Liver (tissue), 9 donors: Measurements from ENCODE around the gene FHIP2A. TPM values are rescaled to one million over a fixed set of nuclear protein-coding genes. Genes with fewer than 3 reads are reported as not detected.

Source experiments
- DNase-seq: peaks from one replicate; pipeline ENCODE4 v3.0.0-alpha.2; 2017; ENCODE audit warnings: low spot score
- H3K27ac ChIP-seq, 2 donors: one replicate each; pipeline ENCODE4 v1.7.0; 2013; ENCODE audit warnings: inconsistent platforms in 2 of 2, low read length in 2 of 2, control low read depth in 1 of 2, low read depth in 1 of 2, mild to moderate bottlenecking in 1 of 2
- H3K27me3 ChIP-seq, 4 donors: one replicate each; pipeline versions ENCODE4 v1.6.1 to v1.7.0; 2013; ENCODE audit warnings: low read length in 3 of 4, inconsistent platforms in 1 of 4, mild to moderate bottlenecking in 1 of 4, moderate library complexity in 1 of 4; ENCODE audit not compliant: control insufficient read depth in 4 of 4, insufficient read depth in 4 of 4
- H3K36me3 ChIP-seq, 4 donors: one replicate each; pipeline versions ENCODE4 v1.6.1 to v1.7.0; 2013; ENCODE audit warnings: low read length in 3 of 4, mild to moderate bottlenecking in 3 of 4, low read depth in 1 of 4, moderate library complexity in 1 of 4; ENCODE audit not compliant: control insufficient read depth in 4 of 4, insufficient read depth in 3 of 4
- H3K4me1 ChIP-seq, 4 donors: one replicate each; pipeline versions ENCODE4 v1.6.1 to v1.7.0; 2013; ENCODE audit warnings: low read length in 3 of 4, mild to moderate bottlenecking in 3 of 4, moderate library complexity in 1 of 4; ENCODE audit not compliant: control insufficient read depth in 4 of 4, insufficient read depth in 4 of 4
- H3K4me3 ChIP-seq, 3 donors: one replicate each; pipeline versions ENCODE4 v1.6.1 to v1.7.0; 2013; ENCODE audit warnings: low read length in 3 of 3, control low read depth in 1 of 3, low read depth in 1 of 3, mild to moderate bottlenecking in 1 of 3
- H3K9ac ChIP-seq, 2 donors: one replicate each; pipeline ENCODE4 v1.7.0; 2013; ENCODE audit warnings: low read length in 2 of 2, mild to moderate bottlenecking in 2 of 2, moderate library complexity in 2 of 2, control low read depth in 1 of 2, low read depth in 1 of 2
- H3K9me3 ChIP-seq, 4 donors: one replicate each; pipeline versions ENCODE4 v1.6.1 to v1.7.0; 2013; ENCODE audit warnings: low read length in 3 of 4; ENCODE audit not compliant: control insufficient read depth in 4 of 4
- EGR1 ChIP-seq, 2 donors: IDR thresholded peaks; 2 replicates each; pipeline ENCODE4 v1.6.1; 2016 to 2018; ENCODE audit warnings: antibody characterized with exemption in 2 of 2, low read depth in 2 of 2
- FOXA1 ChIP-seq: IDR thresholded peaks from 2 replicates; pipeline ENCODE4 v1.6.1; 2016; ENCODE audit warnings: antibody characterized with exemption
- FOXA2 ChIP-seq: IDR thresholded peaks from 2 replicates; pipeline ENCODE4 v1.6.1; 2016; ENCODE audit warnings: antibody characterized with exemption
- GABPA ChIP-seq, 2 donors: IDR thresholded peaks in 1 of 2; conservative IDR thresholded peaks in 1 of 2; 2 replicates each; pipeline ENCODE4 v1.6.1; 2016; ENCODE audit warnings: antibody characterized with exemption in 2 of 2, mild to moderate bottlenecking in 1 of 2, moderate library complexity in 1 of 2
- HNF4A ChIP-seq, 2 donors: conservative IDR thresholded peaks; 2 replicates each; pipeline ENCODE4 v1.6.1; 2016; ENCODE audit warnings: antibody characterized with exemption in 2 of 2, mild to moderate bottlenecking in 2 of 2
- HNF4G ChIP-seq: IDR thresholded peaks from 2 replicates; pipeline ENCODE4 v1.6.1; 2016; ENCODE audit warnings: antibody characterized with exemption
- JUND ChIP-seq, 2 donors: IDR thresholded peaks; 2 replicates each; pipeline ENCODE4 v1.6.1; 2016; ENCODE audit warnings: antibody characterized with exemption in 2 of 2
- NR2F2 ChIP-seq: IDR thresholded peaks from 2 replicates; pipeline ENCODE4 v1.6.1; 2016; ENCODE audit warnings: antibody characterized with exemption
- RAD21 ChIP-seq, 2 donors: IDR thresholded peaks; 2 replicates each; pipeline ENCODE4 v1.6.1; 2016; ENCODE audit warnings: antibody characterized with exemption in 2 of 2, mild to moderate bottlenecking in 2 of 2
- RXRA ChIP-seq, 2 donors: IDR thresholded peaks; 2 replicates each; pipeline ENCODE4 v1.6.1; 2017 to 2018; ENCODE audit warnings: antibody characterized with exemption in 2 of 2, mild to moderate bottlenecking in 1 of 2
- SP1 ChIP-seq: IDR thresholded peaks from 2 replicates; pipeline ENCODE4 v1.6.1; 2018; ENCODE audit warnings: antibody characterized with exemption, mild to moderate bottlenecking
- TAF1 ChIP-seq: conservative IDR thresholded peaks from 2 replicates; pipeline ENCODE4 v1.6.1; 2016; ENCODE audit warnings: antibody characterized with exemption, mild to moderate bottlenecking
- YY1 ChIP-seq: IDR thresholded peaks from 2 replicates; pipeline ENCODE4 v1.6.1; 2016; ENCODE audit warnings: antibody characterized with exemption, mild to moderate bottlenecking
- WGBS: extraction: QIAGEN DNeasy Blood & Tissue Kit; methylation state at CpG from one replicate; pipeline ENCODE4 v1.1.7; 2013; 5-methylcytosine and 5-hydroxymethylcytosine counted together
- polyA plus RNA-seq, 2 donors: library from polyadenylated mRNA; stranded (reverse) in 1 of 2; unstranded in 1 of 2; fragments of 200-250 nt in 1 of 2; fragments of >200 nt in 1 of 2; fragmentation: Nextera tagmentation in 1 of 2; extraction: Ambion mirVana in 1 of 2; gene quantifications; one replicate each; pipeline versions ENCODE4 v1.2.1 to v1.2.3, GENCODE V29; 2013 to 2015
- total RNA-seq, 2 donors: library from RNA; depleted of rRNA; stranded (reverse); fragments of >200 nt; gene quantifications; one replicate each; pipeline ENCODE4 v1.2.3, GENCODE V29; 2014
- TF ChIP-seq, protein P1 (sequence below): IDR thresholded peaks from 2 replicates; pipeline ENCODE4 v1.6.1; 2016; ENCODE audit warnings: antibody characterized with exemption
- TF ChIP-seq, protein P2 (sequence below): IDR thresholded peaks from 2 replicates; pipeline ENCODE4 v1.6.1; 2016; ENCODE audit warnings: antibody characterized with exemption
- TF ChIP-seq, protein P3 (sequence below): fragments of 150-350 bp; IDR thresholded peaks from 2 replicates; pipeline ENCODE4 v1.5.1; 2017; ENCODE audit warnings: improper control_type of control experiment, low read depth, low read length; ENCODE audit not compliant: missing input control
- TF ChIP-seq, protein P4 (sequence below): IDR thresholded peaks from 2 replicates; pipeline ENCODE4 v1.6.1; 2016; ENCODE audit warnings: antibody characterized with exemption, mild to moderate bottlenecking
- TF ChIP-seq, protein P5 (sequence below): IDR thresholded peaks from 2 replicates; pipeline ENCODE4 v1.6.1; 2016; ENCODE audit warnings: antibody characterized with exemption
- donor health status: healthy.
- donor health status: healthy.
- donor health status: healthy.
- donor health status: healthy.
- donor health status: healthy.

FHIP2A gene
- total and polyA plus RNA-seq, 4 donors = 8.0 to 21.1 (median 13.3) TPM

DNA sequence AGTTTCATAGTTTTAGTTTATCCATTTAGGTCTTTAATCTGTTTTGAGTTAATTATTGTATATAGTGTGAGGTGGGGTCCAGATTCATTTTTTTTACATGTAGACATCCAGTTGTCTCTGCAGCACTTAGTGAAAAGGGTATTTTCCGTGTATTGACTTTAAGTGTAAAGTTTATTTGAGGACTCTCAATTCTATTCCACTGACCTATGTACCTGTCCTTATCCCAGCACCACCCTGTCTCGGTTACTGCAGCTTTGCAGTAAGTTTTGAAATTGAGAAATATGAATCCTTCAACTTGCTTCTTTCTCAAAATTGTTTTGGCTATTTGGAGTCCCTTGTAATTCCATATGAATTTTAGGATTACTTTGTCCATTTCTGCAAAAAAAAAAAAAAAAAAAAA, 29.8 kb downstream of the FHIP2A start (continued):
- TF ChIP-seq GABPA (IDR thresholded peaks at IDR 0.05 in 1 of 2, conservative IDR thresholded peaks at IDR 0.05 in 1 of 2) = no peak

DNA sequence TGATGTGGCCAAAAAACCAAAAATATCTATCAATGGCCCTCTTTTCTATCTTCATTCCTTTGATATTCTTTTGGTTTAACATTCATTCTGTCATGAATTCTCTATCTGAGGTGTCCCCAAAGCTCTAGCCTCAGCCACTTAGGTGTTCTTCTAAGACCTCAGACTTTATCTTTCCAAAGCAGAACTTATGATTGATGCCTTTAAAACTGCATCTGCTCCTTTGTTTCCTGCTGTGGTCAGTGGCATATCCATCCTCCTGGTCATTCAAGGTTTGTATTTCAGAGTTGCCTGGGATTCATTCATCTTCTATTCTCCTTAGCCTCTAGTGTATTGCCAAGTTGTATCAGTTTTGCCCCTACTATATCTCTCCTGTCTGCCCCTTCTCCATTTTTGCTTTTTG, 30.6 kb downstream of the FHIP2A start:
- Histone ChIP-seq H3K27ac (no peak overlapping the region), H3K4me3 (no peak overlapping the region), H3K27me3 (no peaks in the 10 kb centered on the region), H3K9ac (no peak overlapping the region), H3K9me3 (no peaks in the 10 kb centered on the region), H3K4me1 (peaks cover 6 to 33% (median 12%) of the 10 kb centered on the region in 4 donors), H3K36me3 (peaks cover 4 to 25% (median 23%) of the 10 kb centered on the region in 4 donors)
- no peak for DNase-seq
- TF ChIP-seq GABPA (IDR thresholded peaks at IDR 0.05 in 1 of 2, conservative IDR thresholded peaks at IDR 0.05 in 1 of 2) = no peak
- TF ChIP-seq, protein P1, sequence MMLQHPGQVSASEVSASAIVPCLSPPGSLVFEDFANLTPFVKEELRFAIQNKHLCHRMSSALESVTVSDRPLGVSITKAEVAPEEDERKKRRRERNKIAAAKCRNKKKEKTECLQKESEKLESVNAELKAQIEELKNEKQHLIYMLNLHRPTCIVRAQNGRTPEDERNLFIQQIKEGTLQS = no peak

DNA sequence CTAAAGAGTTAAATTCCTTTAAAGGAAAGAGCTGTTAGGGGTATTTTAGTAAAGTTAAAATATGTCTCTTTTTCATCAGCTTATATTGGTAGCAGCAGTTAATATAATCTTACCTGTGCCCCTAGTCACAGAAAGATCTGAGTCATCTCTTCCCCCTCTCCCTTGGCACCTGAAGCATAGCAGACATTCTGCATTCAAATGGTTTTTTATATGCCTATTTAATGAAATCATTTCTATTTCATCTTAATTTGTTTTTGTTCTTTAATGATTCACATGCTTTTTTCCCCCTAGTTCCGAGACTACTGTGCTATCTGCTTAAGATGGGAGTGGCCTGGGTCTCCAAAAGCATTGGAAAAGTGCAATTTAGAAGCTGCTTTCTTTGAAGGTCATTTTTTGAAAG, 33.3 kb downstream of the FHIP2A start:
- Histone ChIP-seq H3K36me3 (peaks cover 0 to 20% (median 12%) of the 10 kb centered on the region in 4 donors), H3K9ac (no peak overlapping the region), H3K4me1 (peaks cover 7 to 49% (median 22%) of the 10 kb centered on the region in 4 donors), H3K9me3 (no peaks in the 10 kb centered on the region), H3K4me3 (no peak overlapping the region), H3K27me3 (no peaks in the 10 kb centered on the region), H3K27ac (peak overlapping the region in 1 of 2 donors; percentile 24)
- WGBS = 94% methylated on average over 1 of the region's 1 CpG
- no peak for DNase-seq
- TF ChIP-seq, protein P2, sequence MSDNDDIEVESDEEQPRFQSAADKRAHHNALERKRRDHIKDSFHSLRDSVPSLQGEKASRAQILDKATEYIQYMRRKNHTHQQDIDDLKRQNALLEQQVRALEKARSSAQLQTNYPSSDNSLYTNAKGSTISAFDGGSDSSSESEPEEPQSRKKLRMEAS = no peak
- TF ChIP-seq FOXA2 = no peak
- no peak for TF ChIP-seq RAD21 (IDR thresholded peaks at IDR 0.05)
- TF ChIP-seq RXRA (IDR thresholded peaks at IDR 0.05) = no peak
- no peak for TF ChIP-seq EGR1 (IDR thresholded peaks at IDR 0.05; ENCODE audit: low read depth in 2 of 2)

DNA sequence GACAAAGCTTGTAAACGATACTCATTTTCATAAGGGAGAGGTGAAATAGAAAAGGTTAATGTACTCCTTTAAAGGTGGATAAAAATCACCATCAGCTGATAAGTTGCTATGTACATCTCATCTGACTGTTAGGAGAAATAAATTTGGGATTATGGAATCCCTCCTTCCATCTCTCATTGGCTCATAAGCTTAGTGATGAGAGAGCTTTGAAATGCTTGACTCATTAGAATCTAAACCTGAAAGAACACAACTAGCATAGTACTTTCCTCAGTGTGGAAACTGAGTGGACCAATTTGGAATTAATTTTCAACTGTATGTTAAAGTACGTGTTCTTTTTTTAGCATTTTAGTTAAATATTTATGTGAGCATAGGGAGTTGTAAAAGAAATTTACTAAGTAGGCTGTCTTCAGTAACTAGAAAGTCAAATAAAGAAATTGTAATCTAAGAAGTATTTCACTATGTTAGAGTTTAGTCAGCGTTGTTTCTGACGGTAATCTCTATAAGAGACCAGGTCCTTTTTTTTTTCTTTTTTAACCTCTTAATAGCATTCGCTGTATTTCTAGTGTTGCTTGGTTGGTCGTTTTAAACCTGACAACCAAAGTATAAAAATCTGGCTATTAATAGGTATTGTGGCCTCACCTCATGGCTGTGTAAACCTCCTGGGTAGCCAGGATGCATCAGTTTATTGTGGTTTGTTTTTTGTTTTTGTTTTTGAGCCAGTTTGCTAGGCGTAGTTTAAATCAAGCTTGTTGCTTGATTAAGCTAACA, 34.4 kb downstream of the FHIP2A start:
- Histone ChIP-seq H3K9ac (no peak overlapping the region), H3K4me3 (no peak overlapping the region), H3K27me3 (no peaks in the 10 kb centered on the region), H3K4me1 (peaks cover 7 to 45% (median 20%) of the 10 kb centered on the region in 4 donors), H3K27ac (peak overlapping the region; percentile 47 to 62), H3K9me3 (no peaks in the 10 kb centered on the region), H3K36me3 (peaks cover 0 to 26% (median 8%) of the 10 kb centered on the region in 4 donors)
- whole genome bisulfite sequencing = 64% methylated on average over 7 of the region's 7 CpGs
- no peak for DNase-seq
- TF ChIP-seq RAD21 (IDR thresholded peaks at IDR 0.05) (no peak), YY1 (no peak), TAF1 (no peak), HNF4A (conservative IDR thresholded peaks at IDR 0.05) (no peak), NR2F2 (no peak), RXRA (IDR thresholded peaks at IDR 0.05) (no peak), SP1 (no peak), HNF4G (no peak), FOXA2 (no peak), FOXA1 (no peak), JUND (IDR thresholded peaks at IDR 0.05) (no peak), GABPA (IDR thresholded peaks at IDR 0.05 in 1 of 2, conservative IDR thresholded peaks at IDR 0.05 in 1 of 2) (no peak)
- TF ChIP-seq, protein P3, sequence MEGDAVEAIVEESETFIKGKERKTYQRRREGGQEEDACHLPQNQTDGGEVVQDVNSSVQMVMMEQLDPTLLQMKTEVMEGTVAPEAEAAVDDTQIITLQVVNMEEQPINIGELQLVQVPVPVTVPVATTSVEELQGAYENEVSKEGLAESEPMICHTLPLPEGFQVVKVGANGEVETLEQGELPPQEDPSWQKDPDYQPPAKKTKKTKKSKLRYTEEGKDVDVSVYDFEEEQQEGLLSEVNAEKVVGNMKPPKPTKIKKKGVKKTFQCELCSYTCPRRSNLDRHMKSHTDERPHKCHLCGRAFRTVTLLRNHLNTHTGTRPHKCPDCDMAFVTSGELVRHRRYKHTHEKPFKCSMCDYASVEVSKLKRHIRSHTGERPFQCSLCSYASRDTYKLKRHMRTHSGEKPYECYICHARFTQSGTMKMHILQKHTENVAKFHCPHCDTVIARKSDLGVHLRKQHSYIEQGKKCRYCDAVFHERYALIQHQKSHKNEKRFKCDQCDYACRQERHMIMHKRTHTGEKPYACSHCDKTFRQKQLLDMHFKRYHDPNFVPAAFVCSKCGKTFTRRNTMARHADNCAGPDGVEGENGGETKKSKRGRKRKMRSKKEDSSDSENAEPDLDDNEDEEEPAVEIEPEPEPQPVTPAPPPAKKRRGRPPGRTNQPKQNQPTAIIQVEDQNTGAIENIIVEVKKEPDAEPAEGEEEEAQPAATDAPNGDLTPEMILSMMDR = no peak
- TF ChIP-seq, protein P4, sequence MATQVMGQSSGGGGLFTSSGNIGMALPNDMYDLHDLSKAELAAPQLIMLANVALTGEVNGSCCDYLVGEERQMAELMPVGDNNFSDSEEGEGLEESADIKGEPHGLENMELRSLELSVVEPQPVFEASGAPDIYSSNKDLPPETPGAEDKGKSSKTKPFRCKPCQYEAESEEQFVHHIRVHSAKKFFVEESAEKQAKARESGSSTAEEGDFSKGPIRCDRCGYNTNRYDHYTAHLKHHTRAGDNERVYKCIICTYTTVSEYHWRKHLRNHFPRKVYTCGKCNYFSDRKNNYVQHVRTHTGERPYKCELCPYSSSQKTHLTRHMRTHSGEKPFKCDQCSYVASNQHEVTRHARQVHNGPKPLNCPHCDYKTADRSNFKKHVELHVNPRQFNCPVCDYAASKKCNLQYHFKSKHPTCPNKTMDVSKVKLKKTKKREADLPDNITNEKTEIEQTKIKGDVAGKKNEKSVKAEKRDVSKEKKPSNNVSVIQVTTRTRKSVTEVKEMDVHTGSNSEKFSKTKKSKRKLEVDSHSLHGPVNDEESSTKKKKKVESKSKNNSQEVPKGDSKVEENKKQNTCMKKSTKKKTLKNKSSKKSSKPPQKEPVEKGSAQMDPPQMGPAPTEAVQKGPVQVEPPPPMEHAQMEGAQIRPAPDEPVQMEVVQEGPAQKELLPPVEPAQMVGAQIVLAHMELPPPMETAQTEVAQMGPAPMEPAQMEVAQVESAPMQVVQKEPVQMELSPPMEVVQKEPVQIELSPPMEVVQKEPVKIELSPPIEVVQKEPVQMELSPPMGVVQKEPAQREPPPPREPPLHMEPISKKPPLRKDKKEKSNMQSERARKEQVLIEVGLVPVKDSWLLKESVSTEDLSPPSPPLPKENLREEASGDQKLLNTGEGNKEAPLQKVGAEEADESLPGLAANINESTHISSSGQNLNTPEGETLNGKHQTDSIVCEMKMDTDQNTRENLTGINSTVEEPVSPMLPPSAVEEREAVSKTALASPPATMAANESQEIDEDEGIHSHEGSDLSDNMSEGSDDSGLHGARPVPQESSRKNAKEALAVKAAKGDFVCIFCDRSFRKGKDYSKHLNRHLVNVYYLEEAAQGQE = no peak
- TF ChIP-seq, protein P1 = no peak
- TF ChIP-seq, protein P5, sequence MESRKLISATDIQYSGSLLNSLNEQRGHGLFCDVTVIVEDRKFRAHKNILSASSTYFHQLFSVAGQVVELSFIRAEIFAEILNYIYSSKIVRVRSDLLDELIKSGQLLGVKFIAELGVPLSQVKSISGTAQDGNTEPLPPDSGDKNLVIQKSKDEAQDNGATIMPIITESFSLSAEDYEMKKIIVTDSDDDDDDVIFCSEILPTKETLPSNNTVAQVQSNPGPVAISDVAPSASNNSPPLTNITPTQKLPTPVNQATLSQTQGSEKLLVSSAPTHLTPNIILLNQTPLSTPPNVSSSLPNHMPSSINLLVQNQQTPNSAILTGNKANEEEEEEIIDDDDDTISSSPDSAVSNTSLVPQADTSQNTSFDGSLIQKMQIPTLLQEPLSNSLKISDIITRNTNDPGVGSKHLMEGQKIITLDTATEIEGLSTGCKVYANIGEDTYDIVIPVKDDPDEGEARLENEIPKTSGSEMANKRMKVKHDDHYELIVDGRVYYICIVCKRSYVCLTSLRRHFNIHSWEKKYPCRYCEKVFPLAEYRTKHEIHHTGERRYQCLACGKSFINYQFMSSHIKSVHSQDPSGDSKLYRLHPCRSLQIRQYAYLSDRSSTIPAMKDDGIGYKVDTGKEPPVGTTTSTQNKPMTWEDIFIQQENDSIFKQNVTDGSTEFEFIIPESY = no peak
